ENCODE data around the gene AURKB. TPM values are rescaled to one million over a fixed set of nuclear protein-coding genes. Genes with fewer than 3 reads are reported as not detected.
"Not testable (repeated sequence)": the region's sequence is repeated elsewhere in the genome, so short reads cannot be mapped to it uniquely, and the experiment has no call there.

The AURKB gene
- total and polyA plus RNA-seq, 2 donors (not counting 1 experiment from before 2014, with no cell fraction given): 1.1 to 5.3 TPM

DNA sequence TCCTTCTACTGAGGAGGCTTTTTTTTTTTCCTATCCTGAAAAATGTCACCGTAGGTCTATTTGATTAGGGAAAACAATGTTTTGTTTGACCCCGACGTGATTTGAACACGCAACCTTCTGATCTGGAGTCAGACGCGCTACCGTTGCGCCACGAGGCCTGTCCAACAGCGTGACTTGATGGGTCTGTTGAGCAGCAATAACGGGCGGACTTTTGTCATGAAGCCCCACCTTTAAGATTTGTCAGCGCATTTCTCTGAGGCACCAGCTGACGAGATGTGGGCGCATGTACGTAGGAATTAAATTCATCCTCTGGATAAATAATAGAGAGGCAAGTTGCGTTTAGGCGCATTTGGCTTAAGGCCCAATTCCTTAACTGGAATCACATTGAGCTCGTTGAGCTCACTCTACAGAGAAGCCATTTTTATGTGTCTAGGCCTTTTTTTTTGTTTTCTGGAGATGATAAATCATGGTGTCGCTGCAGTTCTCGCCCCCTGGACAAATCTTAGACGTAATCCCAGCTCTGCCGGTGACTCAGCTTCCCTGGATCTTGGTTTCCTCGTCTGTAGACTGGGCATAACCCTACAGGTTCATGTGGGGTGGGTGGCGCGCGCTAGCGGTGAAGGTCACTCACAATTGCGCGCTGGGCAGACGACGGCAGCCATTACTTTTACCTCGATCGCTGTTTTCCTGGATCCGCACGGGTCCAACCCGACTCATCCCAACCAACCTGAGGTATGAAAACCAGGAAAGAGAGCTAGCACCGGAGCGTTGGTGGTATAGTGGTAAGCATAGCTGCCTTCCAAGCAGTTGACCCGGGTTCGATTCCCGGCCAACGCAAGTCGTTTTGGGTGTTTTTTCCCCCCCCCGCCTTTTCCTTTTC is 10.6 kb upstream of the AURKB start:
- Mint-ChIP-seq H3K4me1 (peaks cover 47% of the 10 kb centered on the region), H3K9me3 (ENCODE audit: insufficient read depth) (no peaks in the 10 kb centered on the region)
- 1% methylated on average over 40 of the region's 45 CpGs for WGBS (ENCODE audit: insufficient coverage)

DNA sequence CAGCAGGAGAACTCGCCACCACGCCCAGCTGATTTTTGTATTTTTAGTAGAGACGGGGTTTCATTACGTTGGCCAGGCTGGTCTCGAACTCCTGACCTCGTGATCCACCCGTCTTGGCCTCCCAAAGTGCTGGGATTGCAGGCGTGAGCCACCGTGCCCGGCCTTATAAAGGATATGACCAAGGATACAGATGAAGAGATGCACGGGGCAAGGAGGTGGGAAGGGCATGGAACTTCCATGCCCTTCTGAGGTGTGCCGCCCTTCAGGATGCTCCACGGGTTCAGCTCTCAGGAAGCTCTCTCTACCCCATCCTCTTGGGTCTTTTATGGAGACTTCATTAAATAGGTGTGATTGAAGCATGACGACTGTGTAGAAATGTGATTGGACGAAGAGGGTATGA is 3.6 kb upstream of the AURKB start:
- H3K4me3 Mint-ChIP-seq; H4K20me1 ChIP-seq (ENCODE audit: control insufficient read depth, insufficient read depth, low read length, poor library complexity, severe bottlenecking); H3K4me2 ChIP-seq (replicated peaks; ENCODE audit: low read depth, low read length, poor library complexity, severe bottlenecking); H3K79me2 ChIP-seq (ENCODE audit: control insufficient read depth, insufficient read depth, low read length); H3K9ac ChIP-seq (ENCODE audit: low read length); H3K27me3 Mint-ChIP-seq; H3K27ac Mint-ChIP-seq; ATAC-seq (ENCODE audit: low read depth); H3K9me3 ChIP-seq (ENCODE audit: control extremely low read depth in 1 of 3, control insufficient read depth in 2 of 3, insufficient read depth in 1 of 3, low read length in 2 of 3); H3K27ac ChIP-seq (ENCODE audit: low read length in 2 of 2); H2AFZ ChIP-seq (ENCODE audit: insufficient read depth, low read depth, low read length, poor library complexity, severe bottlenecking); H3K27me3 ChIP-seq (replicated peaks in 1 of 4; ENCODE audit: control extremely low read depth in 1 of 4, control insufficient read depth in 3 of 4, insufficient read depth in 4 of 4, low read length in 3 of 4); H3K36me3 ChIP-seq (replicated peaks in 1 of 2; ENCODE audit: control extremely low read depth in 1 of 2, control insufficient read depth in 1 of 2, extremely low read depth in 1 of 2, insufficient read depth in 2 of 2, low read length in 1 of 2); DNase-seq; H3K9me3 Mint-ChIP-seq (ENCODE audit: insufficient read depth); H3K4me3 ChIP-seq (ENCODE audit: control extremely low read depth in 1 of 5, extremely low read depth in 1 of 5, insufficient read depth in 1 of 5, low read depth in 2 of 5, low read length in 4 of 5): not testable (repeated sequence)
- H3K4me1 ChIP-seq (ENCODE audit: control insufficient read depth in 2 of 2, insufficient read depth in 2 of 2, low read length in 2 of 2): peaks cover 9 to 17% of the 10 kb centered on the region in 2 donors
- ChIA-PET CTCF (interaction anchor here (0.6 kb wide), 1 partner anchor 15 kb away, joined by 3 read pairs; no protein-coding TSS in a partner anchor), POLR2A (interaction anchor here (0.6 to 1.2 kb wide), 2 partner anchors 24 to 63 kb away, joined by 3 to 11 read pairs; partner anchors contain the start of gene BORCS6)
- H3K4me1 Mint-ChIP-seq: peaks cover 15% of the 10 kb centered on the region
- WGBS (ENCODE audit: insufficient coverage): 92% methylated on average over 11 of the region's 15 CpGs
- intact Hi-C loops (cut with micrococcal nuclease): loop anchor here (5.0 kb wide), 1 partner anchor 33 kb away; the partner anchor contains the start of genes CTC1 and PFAS

More for the DNA sequence above, 10.6 kb upstream of the AURKB start:
- H3K27me3 Mint-ChIP-seq: no peaks in the 10 kb centered on the region
- Histone ChIP-seq H3K27me3 (replicated peaks in 1 of 4; ENCODE audit: control extremely low read depth in 1 of 4, control insufficient read depth in 3 of 4, insufficient read depth in 4 of 4, low read length in 3 of 4) (no peaks in the 10 kb centered on the region), H3K27ac (ENCODE audit: low read length in 2 of 2) (peak overlapping the region; percentile 90 to 93), H3K79me2 (ENCODE audit: control insufficient read depth, insufficient read depth, low read length) (peaks cover 6% of the 10 kb centered on the region), H3K4me3 (ENCODE audit: control extremely low read depth in 1 of 5, extremely low read depth in 1 of 5, insufficient read depth in 1 of 5, low read depth in 2 of 5, low read length in 4 of 5) (peak overlapping the region; percentile 75 to 100 (median 78)), H4K20me1 (ENCODE audit: control insufficient read depth, insufficient read depth, low read length, poor library complexity, severe bottlenecking) (no peaks in the 10 kb centered on the region), H3K36me3 (replicated peaks in 1 of 2; ENCODE audit: control extremely low read depth in 1 of 2, control insufficient read depth in 1 of 2, extremely low read depth in 1 of 2, insufficient read depth in 2 of 2, low read length in 1 of 2) (peaks cover 0 to 6% of the 10 kb centered on the region in 2 experiments), H3K9me3 (ENCODE audit: control extremely low read depth in 1 of 3, control insufficient read depth in 2 of 3, insufficient read depth in 1 of 3, low read length in 2 of 3) (no peaks in the 10 kb centered on the region), H3K4me1 (ENCODE audit: control insufficient read depth in 2 of 2, insufficient read depth in 2 of 2, low read length in 2 of 2) (peaks cover 17 to 38% of the 10 kb centered on the region in 2 donors), H2AFZ (ENCODE audit: insufficient read depth, low read depth, low read length, poor library complexity, severe bottlenecking) (peak overlapping the region; percentile 82), H3K4me2 (replicated peaks; ENCODE audit: low read depth, low read length, poor library complexity, severe bottlenecking) (peak overlapping the region; percentile 82), H3K9ac (ENCODE audit: low read length) (peak overlapping the region; percentile 75)
- H3K4me3 Mint-ChIP-seq: peak overlapping the region; percentile 89
- CTCF ChIA-PET: interaction anchor here (0.6 to 7.6 kb wide), 23 partner anchors 9 to 381 kb away, joined by 3 to 86 read pairs (median 4); partner anchors contain the start of genes AURKB, BORCS6, CTC1 and PFAS
- POLR2A ChIA-PET: interaction anchor here (0.6 to 7.5 kb wide), 19 partner anchors 10 to 982 kb away, joined by 3 to 158 read pairs (median 7); partner anchors contain the start of genes AURKB, BORCS6, CTC1 and PFAS
- intact Hi-C loops (cut with micrococcal nuclease): loop anchor here (1.0 to 10.0 kb wide), 2 partner anchors 31 to 214 kb away; partner anchors contain the start of genes BORCS6 and NDEL1
- peak; percentile 11 for ATAC-seq (ENCODE audit: low read depth)
- peak; percentile 93 for DNase-seq
- peak overlapping the region; percentile 96 for H3K27ac Mint-ChIP-seq
- TF ChIP-seq, protein P1, sequence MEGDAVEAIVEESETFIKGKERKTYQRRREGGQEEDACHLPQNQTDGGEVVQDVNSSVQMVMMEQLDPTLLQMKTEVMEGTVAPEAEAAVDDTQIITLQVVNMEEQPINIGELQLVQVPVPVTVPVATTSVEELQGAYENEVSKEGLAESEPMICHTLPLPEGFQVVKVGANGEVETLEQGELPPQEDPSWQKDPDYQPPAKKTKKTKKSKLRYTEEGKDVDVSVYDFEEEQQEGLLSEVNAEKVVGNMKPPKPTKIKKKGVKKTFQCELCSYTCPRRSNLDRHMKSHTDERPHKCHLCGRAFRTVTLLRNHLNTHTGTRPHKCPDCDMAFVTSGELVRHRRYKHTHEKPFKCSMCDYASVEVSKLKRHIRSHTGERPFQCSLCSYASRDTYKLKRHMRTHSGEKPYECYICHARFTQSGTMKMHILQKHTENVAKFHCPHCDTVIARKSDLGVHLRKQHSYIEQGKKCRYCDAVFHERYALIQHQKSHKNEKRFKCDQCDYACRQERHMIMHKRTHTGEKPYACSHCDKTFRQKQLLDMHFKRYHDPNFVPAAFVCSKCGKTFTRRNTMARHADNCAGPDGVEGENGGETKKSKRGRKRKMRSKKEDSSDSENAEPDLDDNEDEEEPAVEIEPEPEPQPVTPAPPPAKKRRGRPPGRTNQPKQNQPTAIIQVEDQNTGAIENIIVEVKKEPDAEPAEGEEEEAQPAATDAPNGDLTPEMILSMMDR (IDR thresholded peaks at IDR 0.05): no peak
- no peak for TF ChIP-seq EZH2 (IDR thresholded peaks at IDR 0.05; ENCODE audit: borderline replicate concordance, insufficient read depth, low read depth, low read length, poor library complexity, severe bottlenecking)

Measured in B cell (primary cell).